Measurements from ENCODE around the gene CHRM4.

Gene CHRM4

GRCh38 chr11:46362156-46363030 is 29.2 kb downstream of the CHRM4 start:
- Histone ChIP-seq H3K36me3 (ENCODE audit: control insufficient read depth in 1 of 2, insufficient read depth in 2 of 2, low read length in 2 of 2) (peaks cover 0 to 22% of the 10 kb centered on the region in 2 donors), H3K27me3 (ENCODE audit: control insufficient read depth in 1 of 2, insufficient read depth in 2 of 2, low read length in 2 of 2) (no peaks in the 10 kb centered on the region), H3K4me3 (ENCODE audit: low read depth in 1 of 2, low read length in 2 of 2) (peak overlapping the region; percentile 43 to 46), H3K27ac (ENCODE audit: low read depth, low read length) (peak overlapping the region; percentile 53), H3K4me1 (ENCODE audit: control insufficient read depth in 1 of 2, insufficient read depth in 2 of 2, low read length in 2 of 2) (peaks cover 41 to 45% of the 10 kb centered on the region in 2 donors), H3K9me3 (ENCODE audit: control insufficient read depth in 1 of 2, low read length in 2 of 2) (no peaks in the 10 kb centered on the region), H3K9ac (ENCODE audit: low read depth in 1 of 2, low read length in 2 of 2) (peak overlapping the region; percentile 32 to 50)

GRCh38 chr11:46361283-46362155 is 30.1 kb downstream of the CHRM4 start:
- Histone ChIP-seq H3K27ac (ENCODE audit: low read depth, low read length) (peak overlapping the region; percentile 27), H3K9ac (ENCODE audit: low read depth in 1 of 2, low read length in 2 of 2) (peak overlapping the region; percentile 32 to 50), H3K9me3 (ENCODE audit: control insufficient read depth in 1 of 2, low read length in 2 of 2) (no peaks in the 10 kb centered on the region), H3K36me3 (ENCODE audit: control insufficient read depth in 1 of 2, insufficient read depth in 2 of 2, low read length in 2 of 2) (peaks cover 0 to 23% of the 10 kb centered on the region in 2 donors), H3K27me3 (ENCODE audit: control insufficient read depth in 1 of 2, insufficient read depth in 2 of 2, low read length in 2 of 2) (no peaks in the 10 kb centered on the region), H3K4me1 (ENCODE audit: control insufficient read depth in 1 of 2, insufficient read depth in 2 of 2, low read length in 2 of 2) (peaks cover 49 to 54% of the 10 kb centered on the region in 2 donors), H3K4me3 (ENCODE audit: low read depth in 1 of 2, low read length in 2 of 2) (peak overlapping the region; percentile 46 to 51)

GRCh38 chr11:46360878-46361277 is 30.7 kb downstream of the CHRM4 start:
- Histone ChIP-seq H3K9ac (ENCODE audit: low read depth in 1 of 2, low read length in 2 of 2) (peak overlapping the region in 1 of 2 donors; percentile 50), H3K27me3 (ENCODE audit: control insufficient read depth in 1 of 2, insufficient read depth in 2 of 2, low read length in 2 of 2) (no peaks in the 10 kb centered on the region), H3K4me3 (ENCODE audit: low read depth in 1 of 2, low read length in 2 of 2) (peak overlapping the region; percentile 46 to 51), H3K9me3 (ENCODE audit: control insufficient read depth in 1 of 2, low read length in 2 of 2) (no peaks in the 10 kb centered on the region), H3K4me1 (ENCODE audit: control insufficient read depth in 1 of 2, insufficient read depth in 2 of 2, low read length in 2 of 2) (peaks cover 54 to 58% of the 10 kb centered on the region in 2 donors), H3K36me3 (ENCODE audit: control insufficient read depth in 1 of 2, insufficient read depth in 2 of 2, low read length in 2 of 2) (peaks cover 0 to 28% of the 10 kb centered on the region in 2 donors), H3K27ac (ENCODE audit: low read depth, low read length) (peak overlapping the region; percentile 27)

- H3K4me1 ChIP-seq (ENCODE audit: control insufficient read depth in 1 of 2, insufficient read depth in 2 of 2, low read length in 2 of 2) = peaks cover 54 to 58% of the 10 kb centered on the region in 2 donors
- no peak overlapping the region for H3K4me3 ChIP-seq (ENCODE audit: low read depth in 1 of 2, low read length in 2 of 2)
- H3K27me3 ChIP-seq (ENCODE audit: control insufficient read depth in 1 of 2, insufficient read depth in 2 of 2, low read length in 2 of 2) = no peaks in the 10 kb centered on the region
- H3K27ac ChIP-seq (ENCODE audit: low read depth, low read length) = no peak overlapping the region
- H3K9me3 ChIP-seq (ENCODE audit: control insufficient read depth in 1 of 2, low read length in 2 of 2) = no peaks in the 10 kb centered on the region
- peaks cover 0 to 28% of the 10 kb centered on the region in 2 donors for H3K36me3 ChIP-seq (ENCODE audit: control insufficient read depth in 1 of 2, insufficient read depth in 2 of 2, low read length in 2 of 2)
- H3K9ac ChIP-seq (ENCODE audit: low read depth in 1 of 2, low read length in 2 of 2) = no peak overlapping the region
Measured at GRCh38 chr11:46359953-46360352, 31.6 kb downstream of the CHRM4 start.

GRCh38 chr11:46357483-46357936 is 34.1 kb downstream of the CHRM4 start:
- Histone ChIP-seq H3K27me3 (ENCODE audit: control insufficient read depth in 1 of 2, insufficient read depth in 2 of 2, low read length in 2 of 2) (no peaks in the 10 kb centered on the region), H3K36me3 (ENCODE audit: control insufficient read depth in 1 of 2, insufficient read depth in 2 of 2, low read length in 2 of 2) (peaks cover 0 to 11% of the 10 kb centered on the region in 2 donors), H3K4me1 (ENCODE audit: control insufficient read depth in 1 of 2, insufficient read depth in 2 of 2, low read length in 2 of 2) (peaks cover 45 to 49% of the 10 kb centered on the region in 2 donors), H3K4me3 (ENCODE audit: low read depth in 1 of 2, low read length in 2 of 2) (peak overlapping the region in 1 of 2 donors; percentile 39), H3K9me3 (ENCODE audit: control insufficient read depth in 1 of 2, low read length in 2 of 2) (no peaks in the 10 kb centered on the region), H3K9ac (ENCODE audit: low read depth in 1 of 2, low read length in 2 of 2) (peak overlapping the region in 1 of 2 donors; percentile 7), H3K27ac (ENCODE audit: low read depth, low read length) (peak overlapping the region; percentile 17)

- peak overlapping the region in 1 of 2 donors; percentile 39 for H3K4me3 ChIP-seq (ENCODE audit: low read depth in 1 of 2, low read length in 2 of 2)
- peak overlapping the region; percentile 17 for H3K27ac ChIP-seq (ENCODE audit: low read depth, low read length)
- no peaks in the 10 kb centered on the region for H3K27me3 ChIP-seq (ENCODE audit: control insufficient read depth in 1 of 2, insufficient read depth in 2 of 2, low read length in 2 of 2)
- H3K9ac ChIP-seq (ENCODE audit: low read depth in 1 of 2, low read length in 2 of 2) = peak overlapping the region in 1 of 2 donors; percentile 7
- peaks cover 0 to 6% of the 10 kb centered on the region in 2 donors for H3K36me3 ChIP-seq (ENCODE audit: control insufficient read depth in 1 of 2, insufficient read depth in 2 of 2, low read length in 2 of 2)
- H3K4me1 ChIP-seq (ENCODE audit: control insufficient read depth in 1 of 2, insufficient read depth in 2 of 2, low read length in 2 of 2) = peaks cover 45 to 48% of the 10 kb centered on the region in 2 donors
- no peaks in the 10 kb centered on the region for H3K9me3 ChIP-seq (ENCODE audit: control insufficient read depth in 1 of 2, low read length in 2 of 2)
Measured at GRCh38 chr11:46356924-46357482, 34.6 kb downstream of the CHRM4 start.

- Histone ChIP-seq H3K4me3 (ENCODE audit: low read depth in 1 of 2, low read length in 2 of 2) (no peak overlapping the region), H3K27ac (ENCODE audit: low read depth, low read length) (no peak overlapping the region), H3K4me1 (ENCODE audit: control insufficient read depth in 1 of 2, insufficient read depth in 2 of 2, low read length in 2 of 2) (peaks cover 63 to 66% of the 10 kb centered on the region in 2 donors), H3K36me3 (ENCODE audit: control insufficient read depth in 1 of 2, insufficient read depth in 2 of 2, low read length in 2 of 2) (peaks cover 0 to 6% of the 10 kb centered on the region in 2 donors), H3K9me3 (ENCODE audit: control insufficient read depth in 1 of 2, low read length in 2 of 2) (no peaks in the 10 kb centered on the region), H3K9ac (ENCODE audit: low read depth in 1 of 2, low read length in 2 of 2) (no peak overlapping the region), H3K27me3 (ENCODE audit: control insufficient read depth in 1 of 2, insufficient read depth in 2 of 2, low read length in 2 of 2) (no peaks in the 10 kb centered on the region)
Measured at GRCh38 chr11:46353698-46354097, 37.9 kb downstream of the CHRM4 start.

GRCh38 chr11:46352063-46352841 is 39.3 kb downstream of the CHRM4 start:
- peak overlapping the region; percentile 32 to 51 for H3K4me3 ChIP-seq (ENCODE audit: low read depth in 1 of 2, low read length in 2 of 2)
- no peaks in the 10 kb centered on the region for H3K9me3 ChIP-seq (ENCODE audit: control insufficient read depth in 1 of 2, low read length in 2 of 2)
- H3K27ac ChIP-seq (ENCODE audit: low read depth, low read length) = peak overlapping the region; percentile 26
- H3K9ac ChIP-seq (ENCODE audit: low read depth in 1 of 2, low read length in 2 of 2) = peak overlapping the region; percentile 38 to 59
- H3K27me3 ChIP-seq (ENCODE audit: control insufficient read depth in 1 of 2, insufficient read depth in 2 of 2, low read length in 2 of 2) = no peaks in the 10 kb centered on the region
- H3K4me1 ChIP-seq (ENCODE audit: control insufficient read depth in 1 of 2, insufficient read depth in 2 of 2, low read length in 2 of 2) = peaks cover 59 to 62% of the 10 kb centered on the region in 2 donors
- peaks cover 0 to 6% of the 10 kb centered on the region in 2 donors for H3K36me3 ChIP-seq (ENCODE audit: control insufficient read depth in 1 of 2, insufficient read depth in 2 of 2, low read length in 2 of 2)

- H3K4me1 ChIP-seq (ENCODE audit: control insufficient read depth in 1 of 2, insufficient read depth in 2 of 2, low read length in 2 of 2) = peaks cover 57 to 60% of the 10 kb centered on the region in 2 donors
- H3K36me3 ChIP-seq (ENCODE audit: control insufficient read depth in 1 of 2, insufficient read depth in 2 of 2, low read length in 2 of 2) = peaks cover 0 to 6% of the 10 kb centered on the region in 2 donors
Measured at GRCh38 chr11:46351606-46352005, 40.0 kb downstream of the CHRM4 start.

More at GRCh38 chr11:46351606-46352005, 40.0 kb downstream of the CHRM4 start:
- Histone ChIP-seq H3K9me3 (ENCODE audit: control insufficient read depth in 1 of 2, low read length in 2 of 2) (no peaks in the 10 kb centered on the region), H3K9ac (ENCODE audit: low read depth in 1 of 2, low read length in 2 of 2) (peak overlapping the region; percentile 35 to 59), H3K27me3 (ENCODE audit: control insufficient read depth in 1 of 2, insufficient read depth in 2 of 2, low read length in 2 of 2) (no peaks in the 10 kb centered on the region), H3K4me3 (ENCODE audit: low read depth in 1 of 2, low read length in 2 of 2) (peak overlapping the region; percentile 32 to 51), H3K27ac (ENCODE audit: low read depth, low read length) (no peak overlapping the region)
